Vagina (tissue), 2 donors: ENCODE data around the gene CYYR1.

ENCODE experiments used
- POLR2A ChIP-seq, 2 donors: fragments of 450-650 bp; IDR thresholded peaks; one replicate each; pipeline ENCODE4 v1.6.1; 2017; ENCODE audit warnings: antibody characterized with exemption in 2 of 2, mild to moderate bottlenecking in 2 of 2, moderate library complexity in 2 of 2
- POLR2AphosphoS5 ChIP-seq, 2 donors: sonication (generic); formaldehyde crosslinking; IDR thresholded peaks; one replicate each; pipeline ENCODE4 v1.9.0; 2017; ENCODE audit warnings: antibody characterized with exemption in 2 of 2, mild to moderate bottlenecking in 2 of 2, low read depth in 1 of 2; ENCODE audit not compliant: insufficient read depth in 1 of 2
- TF ChIP-seq, protein P1 (sequence below), 3 experiments: fragments of 450-650 bp in 2 of 3; fragments of 200-600 bp in 1 of 3; sonication (generic) in 1 of 3; IDR thresholded peaks; one replicate each; pipeline ENCODE4 v1.5.1; 2017 to 2019; ENCODE audit warnings: antibody characterized with exemption in 3 of 3, mild to moderate bottlenecking in 2 of 3, moderate library complexity in 2 of 3

DNA sequence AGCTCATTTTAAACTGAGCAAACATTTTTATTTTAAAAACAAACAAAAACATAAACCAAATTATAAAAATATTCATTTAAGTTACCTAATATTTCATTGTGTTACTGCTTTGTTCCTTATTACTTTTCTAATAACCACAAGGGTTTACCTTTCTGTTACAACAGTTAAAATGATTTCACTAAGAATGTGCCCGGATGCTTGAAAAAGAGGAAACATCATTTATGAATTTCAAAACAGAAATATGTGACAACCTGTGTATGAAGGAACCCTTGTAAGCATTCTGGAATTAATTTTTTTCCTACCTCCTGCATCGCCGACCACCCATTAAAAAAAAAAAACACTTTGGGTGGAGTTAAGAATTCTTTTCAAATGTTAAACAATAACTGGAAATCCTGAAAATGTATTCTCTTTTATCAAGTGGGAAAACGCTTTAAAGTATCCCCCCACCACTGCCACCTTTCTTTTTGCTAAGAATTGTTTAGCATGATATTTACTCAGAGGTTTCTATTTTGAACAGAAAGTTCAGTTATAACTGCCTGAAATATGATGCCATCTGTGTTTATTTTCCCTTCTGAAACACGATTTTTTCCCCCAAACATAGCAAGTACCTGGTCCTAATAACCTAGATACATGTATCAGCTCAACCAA, 9.1 kb downstream of the CYYR1 start:
- TF ChIP-seq, protein P1, sequence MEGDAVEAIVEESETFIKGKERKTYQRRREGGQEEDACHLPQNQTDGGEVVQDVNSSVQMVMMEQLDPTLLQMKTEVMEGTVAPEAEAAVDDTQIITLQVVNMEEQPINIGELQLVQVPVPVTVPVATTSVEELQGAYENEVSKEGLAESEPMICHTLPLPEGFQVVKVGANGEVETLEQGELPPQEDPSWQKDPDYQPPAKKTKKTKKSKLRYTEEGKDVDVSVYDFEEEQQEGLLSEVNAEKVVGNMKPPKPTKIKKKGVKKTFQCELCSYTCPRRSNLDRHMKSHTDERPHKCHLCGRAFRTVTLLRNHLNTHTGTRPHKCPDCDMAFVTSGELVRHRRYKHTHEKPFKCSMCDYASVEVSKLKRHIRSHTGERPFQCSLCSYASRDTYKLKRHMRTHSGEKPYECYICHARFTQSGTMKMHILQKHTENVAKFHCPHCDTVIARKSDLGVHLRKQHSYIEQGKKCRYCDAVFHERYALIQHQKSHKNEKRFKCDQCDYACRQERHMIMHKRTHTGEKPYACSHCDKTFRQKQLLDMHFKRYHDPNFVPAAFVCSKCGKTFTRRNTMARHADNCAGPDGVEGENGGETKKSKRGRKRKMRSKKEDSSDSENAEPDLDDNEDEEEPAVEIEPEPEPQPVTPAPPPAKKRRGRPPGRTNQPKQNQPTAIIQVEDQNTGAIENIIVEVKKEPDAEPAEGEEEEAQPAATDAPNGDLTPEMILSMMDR (IDR thresholded peaks at IDR 0.05): no peak
- no peak for TF ChIP-seq POLR2A (IDR thresholded peaks at IDR 0.05)
- TF ChIP-seq POLR2AphosphoS5 (IDR thresholded peaks at IDR 0.05; ENCODE audit: insufficient read depth in 1 of 2, low read depth in 1 of 2): no peak
